ENCODE measurements around the gene FGF9.

GRCh38 chr13:21671620-21672286 lies 880 bp downstream of the FGF9 start:
- TF ChIP-seq, protein P1, sequence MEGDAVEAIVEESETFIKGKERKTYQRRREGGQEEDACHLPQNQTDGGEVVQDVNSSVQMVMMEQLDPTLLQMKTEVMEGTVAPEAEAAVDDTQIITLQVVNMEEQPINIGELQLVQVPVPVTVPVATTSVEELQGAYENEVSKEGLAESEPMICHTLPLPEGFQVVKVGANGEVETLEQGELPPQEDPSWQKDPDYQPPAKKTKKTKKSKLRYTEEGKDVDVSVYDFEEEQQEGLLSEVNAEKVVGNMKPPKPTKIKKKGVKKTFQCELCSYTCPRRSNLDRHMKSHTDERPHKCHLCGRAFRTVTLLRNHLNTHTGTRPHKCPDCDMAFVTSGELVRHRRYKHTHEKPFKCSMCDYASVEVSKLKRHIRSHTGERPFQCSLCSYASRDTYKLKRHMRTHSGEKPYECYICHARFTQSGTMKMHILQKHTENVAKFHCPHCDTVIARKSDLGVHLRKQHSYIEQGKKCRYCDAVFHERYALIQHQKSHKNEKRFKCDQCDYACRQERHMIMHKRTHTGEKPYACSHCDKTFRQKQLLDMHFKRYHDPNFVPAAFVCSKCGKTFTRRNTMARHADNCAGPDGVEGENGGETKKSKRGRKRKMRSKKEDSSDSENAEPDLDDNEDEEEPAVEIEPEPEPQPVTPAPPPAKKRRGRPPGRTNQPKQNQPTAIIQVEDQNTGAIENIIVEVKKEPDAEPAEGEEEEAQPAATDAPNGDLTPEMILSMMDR (IDR thresholded peaks at IDR 0.05; ENCODE audit: control extremely low read depth in 1 of 3, insufficient read depth in 1 of 3, low read depth in 1 of 3, low read length in 3 of 3), result no peak
- TF ChIP-seq MAX (IDR thresholded peaks at IDR 0.05) (no peak), RAD21 (IDR thresholded peaks at IDR 0.05 in 1 of 2, conservative IDR thresholded peaks at IDR 0.05 in 1 of 2; ENCODE audit: low read depth in 2 of 2, low read length in 2 of 2) (no peak), TAF1 (IDR thresholded peaks at IDR 0.05; ENCODE audit: low read depth, low read length) (no peak), TBP (IDR thresholded peaks at IDR 0.05; ENCODE audit: low read depth, low read length) (no peak), CEBPB (IDR thresholded peaks at IDR 0.05; ENCODE audit: low read depth, low read length) (no peak), SP4 (IDR thresholded peaks at IDR 0.05; ENCODE audit: low read length) (no peak), EZH2 (IDR thresholded peaks at IDR 0.05; ENCODE audit: low read depth, low read length, severe bottlenecking) (peak; percentile 14), EP300 (IDR thresholded peaks at IDR 0.05; ENCODE audit: borderline replicate concordance in 1 of 2, low read depth in 2 of 2, low read length in 2 of 2) (no peak), BCL11A (IDR thresholded peaks at IDR 0.05; ENCODE audit: low read depth in 2 of 2, low read length in 2 of 2) (no peak), RFX5 (IDR thresholded peaks at IDR 0.05; ENCODE audit: borderline replicate concordance, low read depth, low read length) (no peak), POLR2A (IDR thresholded peaks at IDR 0.05; ENCODE audit: control extremely low read depth in 1 of 2, low read depth in 2 of 2, low read length in 2 of 2) (no peak)

All from H1 (cell line).